NCI-H748 (cell line): ENCODE measurements around the gene CRYBB3.
A peak's percentile ranks its signal among the peaks of the same experiment; 100 is the strongest.
"Not testable (repeated sequence)": the region's sequence is repeated elsewhere in the genome, so short reads cannot be mapped to it uniquely, and the experiment has no call there.

Experiments used
- DNase-seq: peaks from one replicate; lab custom pipeline; 2025; ENCODE audit not compliant: unreplicated experiment; lab: John Stamatoyannopoulos, UW

The CRYBB3 gene

GRCh38 chr22:25204547-25204946 lies 4.9 kb downstream of the CRYBB3 start:
- not testable (repeated sequence) for DNase-seq

- DNase-seq: no peak
Measured at GRCh38 chr22:25205847-25206246, 6.2 kb downstream of the CRYBB3 start.

GRCh38 chr22:25206998-25207397 lies 7.3 kb downstream of the CRYBB3 start:
- no peak for DNase-seq

- DNase-seq: no peak
Measured at GRCh38 chr22:25207553-25208157, 8.0 kb downstream of the CRYBB3 start.

- no peak for DNase-seq
Measured at GRCh38 chr22:25208328-25208727, 8.7 kb downstream of the CRYBB3 start.

- no peak for DNase-seq
Measured at GRCh38 chr22:25208743-25209505, 9.3 kb downstream of the CRYBB3 start.

- DNase-seq: no peak
Measured at GRCh38 chr22:25210793-25211192, 11.1 kb downstream of the CRYBB3 start.

GRCh38 chr22:25212337-25212736 lies 12.7 kb downstream of the CRYBB3 start:
- DNase-seq: no peak

GRCh38 chr22:25213221-25213620 lies 13.6 kb downstream of the CRYBB3 start:
- DNase-seq: no peak

GRCh38 chr22:25216230-25216629 lies 16.6 kb downstream of the CRYBB3 start:
- no peak for DNase-seq

GRCh38 chr22:25219211-25219689 lies 19.6 kb downstream of the CRYBB3 start, which contains the start of gene CRYBB2:
Gene CRYBB2 (plus strand): TSS chr22:25219639. CDS start chr22:25221430, 1,791 bp downstream.
- no peak for DNase-seq

GRCh38 chr22:25219948-25220442 lies 20.3 kb downstream of the CRYBB3 start:
- peak; percentile 68 for DNase-seq

- DNase-seq: no peak
Measured at GRCh38 chr22:25221790-25222189, 22.1 kb downstream of the CRYBB3 start.

- DNase-seq: no peak
Measured at GRCh38 chr22:25223269-25223850, 23.7 kb downstream of the CRYBB3 start.

GRCh38 chr22:25228822-25229221 lies 29.2 kb downstream of the CRYBB3 start:
- DNase-seq: no peak

GRCh38 chr22:25230760-25231159 lies 31.1 kb downstream of the CRYBB3 start:
- not testable (repeated sequence) for DNase-seq

- no peak for DNase-seq
Measured at GRCh38 chr22:25232301-25232700, 32.6 kb downstream of the CRYBB3 start.

- not testable (repeated sequence) for DNase-seq
Measured at GRCh38 chr22:25233706-25234105, 34.0 kb downstream of the CRYBB3 start.

- DNase-seq: peak; percentile 73
Measured at GRCh38 chr22:25235547-25236290, 36.1 kb downstream of the CRYBB3 start.

- DNase-seq: no peak
Measured at GRCh38 chr22:25236417-25236816, 36.8 kb downstream of the CRYBB3 start.

GRCh38 chr22:25237503-25237902 lies 37.8 kb downstream of the CRYBB3 start:
- no peak for DNase-seq
